LNCaP clone FGC (cell line): ENCODE results near the gene SMARCE1.

Source experiments
- DNase-seq: peaks from one replicate; pipeline ENCODE4 v3.0.0-alpha.2; 2011; ENCODE audit warnings: low read depth
- H3K4me3 ChIP-seq: 2 replicates; pipeline ENCODE4 v1.5.1; 2011; ENCODE audit warnings: mild to moderate bottlenecking, low read depth, low read length, control low read depth
- TF ChIP-seq, protein P1 (sequence below): IDR thresholded peaks from 2 replicates; pipeline ENCODE4 v1.5.1; 2012; ENCODE audit warnings: mild to moderate bottlenecking; ENCODE audit not compliant: control insufficient read depth, insufficient read depth; ENCODE audit errors: extremely low read depth

The SMARCE1 gene

DNA sequence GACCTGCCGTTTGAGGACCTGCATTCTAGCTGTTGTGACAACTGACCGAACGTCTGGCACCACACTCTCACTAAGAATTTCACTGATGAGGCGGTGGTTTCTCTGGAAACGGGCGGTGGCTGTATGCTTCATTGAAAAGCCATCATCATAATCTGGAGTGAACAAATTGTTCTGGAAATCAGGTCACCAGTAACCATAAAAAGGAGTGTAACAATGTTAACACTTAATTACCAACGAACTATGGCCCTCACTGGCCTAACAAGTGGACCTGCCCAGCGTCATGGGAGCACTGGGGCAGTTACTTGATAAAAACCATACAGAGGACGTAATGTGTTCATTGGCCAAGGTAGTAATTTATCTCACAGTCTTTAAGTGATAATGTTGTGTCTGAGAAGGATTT, 15.4 kb downstream of the SMARCE1 start:
- TF ChIP-seq, protein P1, sequence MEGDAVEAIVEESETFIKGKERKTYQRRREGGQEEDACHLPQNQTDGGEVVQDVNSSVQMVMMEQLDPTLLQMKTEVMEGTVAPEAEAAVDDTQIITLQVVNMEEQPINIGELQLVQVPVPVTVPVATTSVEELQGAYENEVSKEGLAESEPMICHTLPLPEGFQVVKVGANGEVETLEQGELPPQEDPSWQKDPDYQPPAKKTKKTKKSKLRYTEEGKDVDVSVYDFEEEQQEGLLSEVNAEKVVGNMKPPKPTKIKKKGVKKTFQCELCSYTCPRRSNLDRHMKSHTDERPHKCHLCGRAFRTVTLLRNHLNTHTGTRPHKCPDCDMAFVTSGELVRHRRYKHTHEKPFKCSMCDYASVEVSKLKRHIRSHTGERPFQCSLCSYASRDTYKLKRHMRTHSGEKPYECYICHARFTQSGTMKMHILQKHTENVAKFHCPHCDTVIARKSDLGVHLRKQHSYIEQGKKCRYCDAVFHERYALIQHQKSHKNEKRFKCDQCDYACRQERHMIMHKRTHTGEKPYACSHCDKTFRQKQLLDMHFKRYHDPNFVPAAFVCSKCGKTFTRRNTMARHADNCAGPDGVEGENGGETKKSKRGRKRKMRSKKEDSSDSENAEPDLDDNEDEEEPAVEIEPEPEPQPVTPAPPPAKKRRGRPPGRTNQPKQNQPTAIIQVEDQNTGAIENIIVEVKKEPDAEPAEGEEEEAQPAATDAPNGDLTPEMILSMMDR: no peak

DNA sequence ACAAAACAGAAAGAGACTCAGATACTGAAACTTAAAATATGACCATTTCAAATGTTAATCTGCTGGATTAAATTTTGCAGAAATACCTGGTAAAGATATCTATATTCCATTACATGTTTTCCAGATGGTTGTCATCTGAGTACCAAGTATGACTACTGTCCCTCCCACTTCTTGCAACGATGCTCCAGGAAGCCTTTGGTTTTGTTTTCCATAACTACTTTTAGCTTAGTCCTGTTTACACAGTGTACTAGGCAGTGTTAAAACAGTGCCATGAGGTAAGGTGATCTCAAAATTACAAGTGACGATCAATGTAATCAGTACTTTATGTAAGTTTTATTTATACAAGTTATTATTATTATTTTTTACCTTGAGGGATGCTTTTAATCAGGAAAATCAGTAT, 17.8 kb downstream of the SMARCE1 start:
- TF ChIP-seq, protein P1: no peak
- DNase-seq: no peak
- H3K4me3 ChIP-seq: no peak overlapping the region

More for the DNA sequence above, 15.4 kb downstream of the SMARCE1 start:
- no peak overlapping the region for H3K4me3 ChIP-seq
- no peak for DNase-seq

DNA sequence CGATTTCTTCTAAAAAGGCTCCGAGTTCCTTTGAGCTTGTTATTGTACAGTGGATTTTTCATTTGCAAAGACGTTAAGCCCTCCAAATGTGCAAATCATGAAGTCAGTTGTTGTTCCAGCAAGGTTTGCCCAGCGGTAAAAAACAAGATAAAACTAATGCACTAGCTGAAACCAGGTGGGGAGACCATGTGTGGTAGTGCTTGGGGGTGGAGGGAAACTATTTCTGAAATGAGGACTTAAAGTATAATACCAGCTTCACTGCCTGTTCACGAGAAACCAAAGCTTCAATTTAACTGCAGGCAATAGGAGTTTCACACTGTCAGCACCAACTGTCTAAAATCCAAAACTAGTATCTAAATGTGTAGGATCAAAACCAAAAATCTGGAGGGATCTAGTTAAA, 22.3 kb downstream of the SMARCE1 start:
- no peak for DNase-seq
- TF ChIP-seq, protein P1: no peak
- H3K4me3 ChIP-seq: no peak overlapping the region

DNA sequence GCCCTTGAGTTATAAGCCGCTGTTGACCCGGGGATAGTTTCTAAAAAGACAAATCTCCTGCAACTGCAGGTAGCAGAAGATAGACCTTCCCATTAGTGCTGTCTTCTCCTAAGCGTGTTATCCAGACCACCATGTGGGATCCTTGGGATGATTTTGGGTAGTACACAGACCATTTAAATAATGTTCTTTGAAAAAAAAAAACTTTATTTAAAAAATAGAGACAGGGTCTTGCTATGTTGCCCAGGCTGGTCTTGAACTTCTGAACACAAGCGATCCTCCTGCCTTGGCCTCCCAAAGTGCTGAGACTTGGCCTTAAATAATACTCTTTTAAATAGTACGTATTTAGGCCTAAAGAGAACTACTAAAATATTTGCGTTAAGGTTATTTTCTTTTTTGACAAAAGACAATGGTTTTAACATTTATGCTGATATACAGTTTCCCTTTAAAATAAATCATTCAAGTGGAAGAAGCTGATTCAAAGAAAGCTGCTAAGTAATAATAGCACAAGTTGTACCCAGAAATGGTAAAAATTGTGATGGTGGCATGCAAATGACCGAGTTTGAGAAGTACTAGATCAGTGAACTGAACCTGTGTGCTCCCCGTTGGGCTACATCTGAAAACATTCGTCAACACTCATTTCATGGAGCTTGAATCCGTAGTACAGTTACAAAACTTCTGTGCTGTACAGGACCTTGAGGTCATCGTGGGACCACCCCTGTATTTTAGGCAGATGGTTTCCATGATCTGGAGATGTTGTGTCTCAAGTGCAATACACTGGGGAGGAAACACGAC, 24.0 kb downstream of the SMARCE1 start:
- TF ChIP-seq, protein P1: no peak
- no peak overlapping the region for H3K4me3 ChIP-seq
- no peak for DNase-seq

DNA sequence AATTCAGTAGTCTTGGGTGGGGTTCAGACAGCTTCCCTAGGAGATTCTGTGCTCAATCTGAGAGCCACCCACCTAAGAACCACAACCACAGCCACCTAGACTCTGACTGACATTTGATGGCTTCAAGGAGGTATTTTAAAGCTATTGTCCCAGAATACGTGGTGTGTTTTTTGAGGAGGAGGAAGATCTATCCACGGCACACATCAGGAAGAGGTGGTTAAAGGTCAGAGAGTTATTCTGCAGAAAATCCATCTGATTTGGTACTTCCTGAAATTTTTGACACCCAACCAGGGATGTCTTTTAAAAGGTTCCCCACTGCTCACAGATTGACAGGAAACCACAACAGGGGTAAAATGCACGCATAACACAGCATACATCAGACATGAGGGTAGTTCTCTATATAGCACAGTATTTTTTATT, 25.1 kb downstream of the SMARCE1 start:
- H3K4me3 ChIP-seq: no peak overlapping the region
- DNase-seq: no peak
- TF ChIP-seq, protein P1: no peak

DNA sequence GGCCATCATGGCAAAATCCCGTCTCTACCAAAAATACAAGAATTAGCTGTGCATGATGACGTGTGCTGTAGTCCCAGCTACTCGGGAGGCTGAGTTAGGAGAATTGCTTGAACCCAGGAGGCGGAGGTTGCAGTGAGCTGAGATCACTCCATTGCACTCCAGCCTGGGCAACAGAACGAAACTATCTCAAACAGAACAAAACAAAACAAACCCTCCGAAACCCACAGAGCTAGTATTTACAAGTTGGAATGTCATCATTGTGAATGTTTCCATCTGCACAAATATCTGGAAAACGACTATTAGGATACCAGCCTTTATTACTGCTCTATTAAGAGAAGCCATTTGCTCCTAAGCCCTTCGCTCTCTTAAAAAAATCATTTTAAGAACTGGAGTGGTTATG, 26.0 kb downstream of the SMARCE1 start:
- TF ChIP-seq, protein P1: no peak
- H3K4me3 ChIP-seq: no peak overlapping the region
- no peak for DNase-seq

DNA sequence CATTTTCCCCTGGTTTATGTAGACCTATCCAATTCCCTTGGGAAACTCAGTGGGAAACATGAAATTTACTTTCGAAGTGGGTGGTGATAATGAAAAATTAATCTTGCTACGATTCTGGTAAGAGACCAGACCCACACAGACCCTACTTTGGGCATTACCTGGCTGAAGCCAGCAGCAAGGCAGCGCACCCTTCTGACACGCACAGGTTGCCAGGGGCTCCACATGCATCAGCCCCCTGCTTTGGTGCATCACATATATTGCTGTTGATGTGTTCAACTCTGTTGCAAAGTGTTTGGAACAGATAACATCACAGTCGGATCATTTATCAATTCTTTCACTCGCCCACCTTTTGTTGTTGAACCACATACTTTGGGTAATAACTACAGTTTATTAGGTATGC, 26.6 kb downstream of the SMARCE1 start:
- no peak overlapping the region for H3K4me3 ChIP-seq
- DNase-seq: no peak
- TF ChIP-seq, protein P1: no peak
